IMR-90 (cell line): ENCODE results near the gene FAM124A. TPM values are rescaled to one million over a fixed set of nuclear protein-coding genes. Genes with fewer than 3 reads are reported as not detected.

Experiments
- ATAC-seq: fragments of 200-7000 bp; cut with Tn5 transposase; 2 replicates; pipeline ENCODE4 v1.9.1; 2020; ENCODE audit warnings: low read depth, mild to moderate bottlenecking, moderate library complexity
- BruUV-seq: library from RNA; stranded (reverse); fragments of 400-500 nt; replicated peaks from 2 replicates; lab custom pipeline; 2021; lab: Mats Ljungman, UMichigan
- CTCF ChIA-PET: fragments of 300-600 bp; formaldehyde crosslinking; extraction: SDS; loops from one replicate; lab custom pipeline; 2021; ENCODE audit warnings: antibody characterized with exemption; lab: Yijun Ruan, JAX
- POLR2A ChIA-PET: fragments of 300-600 bp; sonication (Branson Sonifier 250); formaldehyde crosslinking; loops from one replicate; lab custom pipeline; 2022; ENCODE audit warnings: antibody characterized with exemption; ENCODE audit not compliant: unreplicated experiment; lab: Charles Lee
- DNase-seq: peaks from one replicate; pipeline ENCODE4 v3.0.0; 2013
- H2AFZ ChIP-seq: replicated peaks from 2 replicates; pipeline ENCODE3; 2013; ENCODE audit warnings: low read length, mild to moderate bottlenecking; ENCODE audit not compliant: poor library complexity
- H2AK5ac ChIP-seq: 2 replicates; pipeline ENCODE4 v1.6.1; 2013; ENCODE audit warnings: low read depth, low read length, inconsistent platforms
- H2AK9ac ChIP-seq: replicated peaks from 2 replicates; pipeline ENCODE3; 2013; ENCODE audit warnings: mild to moderate bottlenecking, low read depth, low read length, moderate library complexity; ENCODE audit not compliant: poor library complexity
- H2BK120ac ChIP-seq: 2 replicates; pipeline ENCODE4 v1.6.1; 2013; ENCODE audit warnings: low read depth, low read length, inconsistent platforms
- H2BK15ac ChIP-seq: 3 replicates; pipeline ENCODE4 v1.6.1; 2013; ENCODE audit warnings: low read depth, low read length, inconsistent platforms
- H2BK20ac ChIP-seq: 2 replicates; pipeline ENCODE4 v1.6.1; 2013; ENCODE audit warnings: low read depth, mild to moderate bottlenecking, inconsistent platforms, low read length, moderate library complexity
- H2BK5ac ChIP-seq: 2 replicates; pipeline ENCODE4 v1.6.1; 2013; ENCODE audit warnings: mild to moderate bottlenecking, low read depth, low read length, inconsistent platforms; ENCODE audit not compliant: poor library complexity, severe bottlenecking
- H3K14ac ChIP-seq: replicated peaks from 2 replicates; pipeline ENCODE4 v1.6.1; 2013; ENCODE audit warnings: low read depth, low read length, inconsistent platforms
- H3K18ac ChIP-seq: 2 replicates; pipeline ENCODE4 v1.6.1; 2013; ENCODE audit warnings: low read depth, low read length, control low read depth
- H3K23ac ChIP-seq: 2 replicates; pipeline ENCODE4 v1.6.1; 2013; ENCODE audit warnings: low read depth, low read length, inconsistent platforms
- H3K27ac ChIP-seq: 2 replicates; pipeline ENCODE4 v1.5.1; 2013; ENCODE audit warnings: mild to moderate bottlenecking, control low read depth, low read length; ENCODE audit not compliant: insufficient read depth
- H3K27me3 ChIP-seq: 2 replicates; pipeline ENCODE4 v1.6.1; 2013; ENCODE audit warnings: low read length; ENCODE audit not compliant: control insufficient read depth, insufficient read depth
- H3K36me3 ChIP-seq: 2 replicates; pipeline ENCODE4 v1.6.1; 2013; ENCODE audit warnings: low read length, mixed read lengths; ENCODE audit not compliant: control insufficient read depth, insufficient read depth
- H3K4ac ChIP-seq: 2 replicates; pipeline ENCODE4 v1.6.1; 2013; ENCODE audit warnings: low read depth, low read length, inconsistent platforms
- H3K4me1 ChIP-seq: 2 replicates; pipeline ENCODE4 v1.6.1; 2013; ENCODE audit warnings: low read length, mixed read lengths; ENCODE audit not compliant: control insufficient read depth, insufficient read depth
- H3K4me2 ChIP-seq: 2 replicates; pipeline ENCODE4 v1.6.1; 2013; ENCODE audit warnings: low read depth, mild to moderate bottlenecking, control low read depth, low read length, moderate library complexity
- H3K4me3 ChIP-seq: 2 replicates; pipeline ENCODE4 v1.5.1; 2013; ENCODE audit warnings: low read depth, mild to moderate bottlenecking, control low read depth, low read length, moderate library complexity; ENCODE audit not compliant: insufficient read depth
- H3K56ac ChIP-seq: 2 replicates; pipeline ENCODE4 v1.6.1; 2013; ENCODE audit warnings: low read length, inconsistent platforms; ENCODE audit not compliant: insufficient read depth; ENCODE audit errors: extremely low read depth
- H3K79me1 ChIP-seq, 2 experiments: 2 replicates each; pipeline ENCODE4 v1.6.1; 2013; ENCODE audit warnings: low read length in 2 of 2, inconsistent platforms in 1 of 2, low read depth in 1 of 2
- H3K9ac ChIP-seq: 2 replicates; pipeline ENCODE4 v1.6.1; 2013; ENCODE audit warnings: low read depth, low read length, control low read depth
- H3K9me1 ChIP-seq: 2 replicates; pipeline ENCODE4 v1.6.1; 2013; ENCODE audit warnings: low read length, inconsistent platforms; ENCODE audit not compliant: insufficient read depth
- H3K9me3 ChIP-seq: 2 replicates; pipeline ENCODE4 v1.6.1; 2013; ENCODE audit warnings: low read length; ENCODE audit not compliant: control insufficient read depth, insufficient read depth
- H4K20me1 ChIP-seq: 2 replicates; pipeline ENCODE4 v1.6.1; 2013; ENCODE audit warnings: low read length, inconsistent platforms; ENCODE audit not compliant: insufficient read depth
- H4K5ac ChIP-seq: 2 replicates; pipeline ENCODE4 v1.6.1; 2013; ENCODE audit warnings: mild to moderate bottlenecking, low read depth, low read length, control low read depth
- H4K8ac ChIP-seq, 2 experiments: 2 replicates each; pipeline ENCODE4 v1.6.1; 2013; ENCODE audit warnings: low read depth in 2 of 2, low read length in 2 of 2, control low read depth in 1 of 2, inconsistent platforms in 1 of 2
- H4K91ac ChIP-seq: 2 replicates; pipeline ENCODE4 v1.6.1; 2013; ENCODE audit warnings: low read depth, low read length, inconsistent platforms; ENCODE audit not compliant: insufficient read depth
- BHLHE40 ChIP-seq: fragments of 150-350 bp; IDR thresholded peaks from 2 replicates; pipeline ENCODE4 v1.6.1; 2016; ENCODE audit warnings: mild to moderate bottlenecking, low read depth, low read length
- CEBPB ChIP-seq: IDR thresholded peaks from 2 replicates; pipeline ENCODE4 v1.6.1; 2012; ENCODE audit warnings: low read depth, low read length, improper control_type of control experiment
- WGBS, 2 experiments: methylation state at CpG; one replicate each; pipeline versions ENCODE4 v1.1.5 to v1.1.7; 2013; ENCODE audit warnings: missing lambda C conversion rate in 2 of 2; ENCODE audit not compliant: insufficient read length in 1 of 2; ENCODE audit errors: extremely low coverage in 2 of 2; 5-methylcytosine and 5-hydroxymethylcytosine counted together
- dilution Hi-C: fragments of 300-500 bp; cut with HindIII; formaldehyde crosslinking; loops from one replicate; pipeline ENCODE4 v1.14.3; 2018; ENCODE audit warnings: low sequenced_read_pairs; ENCODE audit not compliant: unreplicated experiment
- in situ Hi-C: fragments of 300-500 bp; cut with MboI; formaldehyde crosslinking; loops from 3 replicates; pipeline ENCODE4 v1.14.3; 2019; ENCODE audit warnings: low sequenced_read_pairs, inconsistent platforms, mixed read lengths
- intact Hi-C: fragments of 100-400 bp; cut with micrococcal nuclease; formaldehyde crosslinking; loops from 2 replicates; pipeline ENCODE4 v1.10.0; 2022
- polyA plus RNA-seq, 3 experiments: library from polyadenylated mRNA; depleted of rRNA; stranded (reverse); fragments of >200 nt; gene quantifications; 2 replicates each; pipeline ENCODE4 v1.2.3, GENCODE V29; 2012; ENCODE audit warnings: low replicate concordance in 1 of 3
- total RNA-seq: library from RNA; depleted of rRNA; stranded (reverse); fragments of >200 nt; gene quantifications from 2 replicates; pipeline ENCODE4 v1.2.3, GENCODE V29; 2012

FAM124A gene
- total and polyA plus RNA-seq, 2 of the 4 experiments (the other 2 are of a cell fraction) = 0.03 TPM; not detected in 1

DNA sequence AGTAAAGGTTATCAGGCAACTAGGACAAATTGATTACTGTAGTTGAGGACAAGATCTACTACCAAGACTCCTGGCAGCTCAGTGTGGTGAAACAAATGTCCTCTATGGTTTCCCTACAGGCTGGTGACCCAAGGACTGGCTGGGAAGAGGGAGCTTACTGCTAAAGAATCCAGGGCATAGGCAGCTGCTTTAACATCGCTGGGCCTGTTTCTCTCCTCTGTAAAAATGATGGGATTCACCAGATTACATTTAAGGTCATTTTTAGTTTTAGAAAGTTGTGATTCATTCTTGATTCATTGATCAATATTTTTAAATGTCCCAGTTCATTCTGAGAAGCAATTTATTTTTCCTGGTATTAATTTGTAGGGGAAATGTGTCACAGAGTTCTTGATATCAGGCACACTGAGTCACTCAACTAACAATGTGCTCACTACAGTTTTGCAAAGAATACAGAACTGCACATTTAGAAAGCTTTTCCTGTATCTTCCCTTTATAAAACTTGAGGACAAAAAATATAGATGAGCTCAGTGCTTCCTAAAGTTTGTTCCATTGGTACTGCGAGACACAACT lies 19.6 kb upstream of the FAM124A start:
- Histone ChIP-seq H3K27me3 (peaks cover 4% of the 10 kb centered on the region), H3K9me3 (no peaks in the 10 kb centered on the region), H4K5ac (no peak overlapping the region), H3K79me1 (no peaks in the 10 kb centered on the region), H3K9ac (no peak overlapping the region), H2BK5ac (no peak overlapping the region), H3K27ac (no peak overlapping the region), H3K18ac (no peak overlapping the region), H3K14ac (no peak overlapping the region), H4K91ac (no peak overlapping the region), H3K4me3 (no peak overlapping the region), H3K56ac (no peak overlapping the region), H3K4ac (no peak overlapping the region), H2AFZ (no peak overlapping the region), H3K4me2 (no peak overlapping the region), H3K9me1 (no peaks in the 10 kb centered on the region), H2BK15ac (no peak overlapping the region), H3K36me3 (no peaks in the 10 kb centered on the region), H2AK5ac (no peak overlapping the region), H4K8ac (no peak overlapping the region), H2BK120ac (no peak overlapping the region), H2AK9ac (no peak overlapping the region), H3K4me1 (no peaks in the 10 kb centered on the region), H4K20me1 (no peaks in the 10 kb centered on the region), H2BK20ac (no peak overlapping the region), H3K23ac (no peak overlapping the region)
- ChIA-PET POLR2A (no interaction called here), CTCF (no interaction called here)
- dilution Hi-C loops = no loop called here
- ATAC-seq (no peak), DNase-seq (no peak)
- intact Hi-C loops = no loop called here
- in situ Hi-C loops = no loop called here
- WGBS, 2 experiments = 40% methylated on average over 1 of the region's 2 CpGs; no CpG with 5 or more reads in 1 of the 2 experiments
- BruUV-seq = no TSS peak
- TF ChIP-seq CEBPB (no peak), BHLHE40 (no peak)
